ENCODE data around the gene SLC38A4.

SLC38A4 gene

GRCh38 chr12:46814143-46814542 lies 11.7 kb downstream of the SLC38A4 start:
- DNase-seq = no peak

- DNase-seq = no peak
Observed at GRCh38 chr12:46811185-46811584, 14.6 kb downstream of the SLC38A4 start.

- no peak for DNase-seq
Observed at GRCh38 chr12:46808955-46809697, 16.7 kb downstream of the SLC38A4 start.

GRCh38 chr12:46808317-46808716 lies 17.5 kb downstream of the SLC38A4 start:
- no peak for DNase-seq

- no peak for DNase-seq
Observed at GRCh38 chr12:46804054-46804453, 21.7 kb downstream of the SLC38A4 start.

GRCh38 chr12:46803517-46803916 lies 22.3 kb downstream of the SLC38A4 start:
- no peak for DNase-seq

- DNase-seq = no peak
Observed at GRCh38 chr12:46801293-46801692, 24.5 kb downstream of the SLC38A4 start.

- no peak for DNase-seq
Observed at GRCh38 chr12:46800160-46800559, 25.6 kb downstream of the SLC38A4 start.

- DNase-seq = no peak
Observed at GRCh38 chr12:46798648-46799047, 27.1 kb downstream of the SLC38A4 start.

- DNase-seq = no peak
Observed at GRCh38 chr12:46798056-46798455, 27.7 kb downstream of the SLC38A4 start.

GRCh38 chr12:46795988-46796387 lies 29.8 kb downstream of the SLC38A4 start:
- DNase-seq = no peak

GRCh38 chr12:46794593-46795190 lies 31.1 kb downstream of the SLC38A4 start:
- DNase-seq = no peak

- DNase-seq = no peak
Observed at GRCh38 chr12:46792925-46793324, 32.9 kb downstream of the SLC38A4 start.

GRCh38 chr12:46790066-46790465 lies 35.7 kb downstream of the SLC38A4 start:
- DNase-seq = no peak

GRCh38 chr12:46788072-46788887 lies 37.5 kb downstream of the SLC38A4 start:
- DNase-seq = no peak

- DNase-seq = no peak
Observed at GRCh38 chr12:46787496-46788055, 38.2 kb downstream of the SLC38A4 start.

GRCh38 chr12:46786774-46787173 lies 39.0 kb downstream of the SLC38A4 start:
- DNase-seq = no peak

GRCh38 chr12:46785382-46785781 lies 40.4 kb downstream of the SLC38A4 start:
- DNase-seq = no peak

GRCh38 chr12:46783871-46784270 lies 41.9 kb downstream of the SLC38A4 start:
- no peak for DNase-seq

- no peak for DNase-seq
Observed at GRCh38 chr12:46779879-46780278, 45.9 kb downstream of the SLC38A4 start.

GRCh38 chr12:46779063-46779462 lies 46.7 kb downstream of the SLC38A4 start:
- no peak for DNase-seq

- DNase-seq = no peak
Observed at GRCh38 chr12:46778415-46778814, 47.4 kb downstream of the SLC38A4 start.

- no peak for DNase-seq
Observed at GRCh38 chr12:46777587-46777986, 48.2 kb downstream of the SLC38A4 start.

GRCh38 chr12:46775796-46776195 lies 50.0 kb downstream of the SLC38A4 start:
- no peak for DNase-seq
